Chondrocyte (in vitro differentiated cells): Measurements from ENCODE around the gene CYBRD1. TPM values are rescaled to one million over a fixed set of nuclear protein-coding genes. Genes with fewer than 3 reads are reported as not detected.
A peak's percentile ranks its signal among the peaks of the same experiment; 100 is the strongest.

Experiments
- DNase-seq: peaks from one replicate; pipeline ENCODE4 v3.0.0; 2021; ENCODE audit warnings: mixed read lengths, low spot score
- H3K27ac Mint-ChIP-seq: one replicate; pipeline ENCODE4 v1.8.0; 2021; ENCODE audit warnings: mild to moderate bottlenecking, moderate library complexity, mixed read lengths; ENCODE audit not compliant: unreplicated experiment
- H3K27me3 Mint-ChIP-seq: 2 replicates; pipeline ENCODE4 v1.8.0; 2021; ENCODE audit warnings: low read depth, mixed read lengths
- H3K36me3 Mint-ChIP-seq: 2 replicates; pipeline ENCODE4 v1.8.0; 2021; ENCODE audit warnings: low read depth, mixed read lengths
- H3K4me1 Mint-ChIP-seq: 2 replicates; pipeline ENCODE4 v1.8.0; 2021; ENCODE audit warnings: low read depth, mild to moderate bottlenecking, mixed read lengths
- H3K4me3 Mint-ChIP-seq: one replicate; pipeline ENCODE4 v1.8.0; 2021; ENCODE audit warnings: mild to moderate bottlenecking, moderate library complexity, mixed read lengths; ENCODE audit not compliant: unreplicated experiment
- H3K9me3 Mint-ChIP-seq: 2 replicates; pipeline ENCODE4 v1.8.0; 2021; ENCODE audit warnings: low read depth, mixed read lengths
- total RNA-seq: library from RNA; stranded (reverse); gene quantifications from 3 replicates; pipeline ENCODE4 v1.2.1, GENCODE V29; 2021
- TF ChIP-seq, protein P1 (sequence below): fragments of 200-600 bp; sonication (generic); IDR thresholded peaks from 2 replicates; pipeline ENCODE4 v1.5.0; 2021; ENCODE audit warnings: antibody characterized with exemption, mild to moderate bottlenecking, moderate library complexity

The CYBRD1 gene
- total RNA-seq, 1 donor from 2014 or later = 84.5 TPM

DNA sequence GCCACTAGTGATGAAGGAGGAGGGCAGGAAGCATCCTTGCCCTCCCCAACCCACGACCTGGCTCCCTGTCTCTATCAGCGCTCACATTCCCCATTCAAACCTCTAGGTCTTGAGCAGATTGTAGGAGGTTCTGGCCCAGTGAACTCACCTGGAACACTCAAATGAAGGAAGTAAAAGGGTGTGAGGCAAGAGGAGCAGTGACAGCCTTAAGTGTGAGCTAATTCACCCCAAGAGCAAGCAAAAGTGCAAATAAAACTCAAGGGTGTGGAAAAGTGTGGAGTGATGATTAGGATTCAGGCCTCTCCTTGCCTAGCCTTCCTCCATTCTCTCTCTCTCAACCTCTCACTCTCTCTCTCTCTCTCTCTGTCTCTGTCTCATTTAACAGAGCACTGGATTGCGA, 41.0 kb downstream of the CYBRD1 start:
- TF ChIP-seq, protein P1, sequence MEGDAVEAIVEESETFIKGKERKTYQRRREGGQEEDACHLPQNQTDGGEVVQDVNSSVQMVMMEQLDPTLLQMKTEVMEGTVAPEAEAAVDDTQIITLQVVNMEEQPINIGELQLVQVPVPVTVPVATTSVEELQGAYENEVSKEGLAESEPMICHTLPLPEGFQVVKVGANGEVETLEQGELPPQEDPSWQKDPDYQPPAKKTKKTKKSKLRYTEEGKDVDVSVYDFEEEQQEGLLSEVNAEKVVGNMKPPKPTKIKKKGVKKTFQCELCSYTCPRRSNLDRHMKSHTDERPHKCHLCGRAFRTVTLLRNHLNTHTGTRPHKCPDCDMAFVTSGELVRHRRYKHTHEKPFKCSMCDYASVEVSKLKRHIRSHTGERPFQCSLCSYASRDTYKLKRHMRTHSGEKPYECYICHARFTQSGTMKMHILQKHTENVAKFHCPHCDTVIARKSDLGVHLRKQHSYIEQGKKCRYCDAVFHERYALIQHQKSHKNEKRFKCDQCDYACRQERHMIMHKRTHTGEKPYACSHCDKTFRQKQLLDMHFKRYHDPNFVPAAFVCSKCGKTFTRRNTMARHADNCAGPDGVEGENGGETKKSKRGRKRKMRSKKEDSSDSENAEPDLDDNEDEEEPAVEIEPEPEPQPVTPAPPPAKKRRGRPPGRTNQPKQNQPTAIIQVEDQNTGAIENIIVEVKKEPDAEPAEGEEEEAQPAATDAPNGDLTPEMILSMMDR = no peak
- H3K27ac Mint-ChIP-seq = no peak overlapping the region
- DNase-seq = no peak

DNA sequence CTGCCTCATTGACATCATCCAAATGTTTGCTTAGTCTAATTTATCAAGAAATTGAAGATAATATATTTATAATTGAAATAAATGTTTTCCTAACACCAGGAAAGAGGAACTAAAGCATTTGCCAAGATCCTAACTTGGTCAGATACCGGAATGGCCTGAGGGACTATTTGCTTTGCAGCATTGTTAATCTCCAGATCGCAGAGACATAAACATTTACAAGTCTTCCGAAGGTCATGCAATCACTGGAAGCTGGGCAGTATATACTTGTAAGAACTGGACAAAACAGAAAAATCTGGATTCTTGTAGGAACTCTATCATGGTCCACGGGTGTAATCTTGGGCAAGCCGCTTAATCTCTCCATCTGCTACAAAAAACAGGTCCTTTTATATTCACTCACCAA, 42.2 kb downstream of the CYBRD1 start:
- DNase-seq = no peak
- no peaks in the 10 kb centered on the region for H3K36me3 Mint-ChIP-seq

More for the DNA sequence above, 41.0 kb downstream of the CYBRD1 start:
- Mint-ChIP-seq H3K36me3 (peaks cover 2% of the 10 kb centered on the region), H3K4me1 (no peaks in the 10 kb centered on the region), H3K27me3 (no peaks in the 10 kb centered on the region), H3K4me3 (no peak overlapping the region), H3K9me3 (no peaks in the 10 kb centered on the region)

DNA sequence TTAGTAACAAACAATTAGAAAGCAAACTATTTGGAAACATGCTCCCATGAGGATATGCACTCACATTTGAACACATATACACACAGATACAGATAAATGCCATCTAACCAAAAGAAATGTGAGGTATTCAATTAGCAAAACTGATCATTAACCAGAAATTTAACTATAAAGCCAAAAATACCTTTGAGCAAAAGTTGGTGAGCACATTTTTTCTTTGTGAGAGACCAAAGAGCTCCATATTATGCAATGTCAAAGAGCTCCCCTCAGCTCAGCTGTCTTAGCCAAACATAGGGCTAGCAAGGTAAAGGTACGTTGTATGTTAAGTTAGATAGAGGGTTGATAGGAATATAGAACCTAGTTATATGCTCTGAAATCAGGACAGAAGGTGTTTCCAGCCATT, 43.8 kb downstream of the CYBRD1 start:
- Mint-ChIP-seq H3K27me3 (no peaks in the 10 kb centered on the region), H3K4me1 (no peaks in the 10 kb centered on the region), H3K9me3 (no peaks in the 10 kb centered on the region), H3K36me3 (no peaks in the 10 kb centered on the region), H3K4me3 (no peak overlapping the region), H3K27ac (no peak overlapping the region)
- TF ChIP-seq, protein P1 = no peak
- no peak for DNase-seq

More for the DNA sequence above, 42.2 kb downstream of the CYBRD1 start:
- Mint-ChIP-seq H3K27ac (no peak overlapping the region), H3K9me3 (no peaks in the 10 kb centered on the region), H3K4me3 (no peak overlapping the region), H3K4me1 (no peaks in the 10 kb centered on the region), H3K27me3 (no peaks in the 10 kb centered on the region)
- TF ChIP-seq, protein P1 = no peak

DNA sequence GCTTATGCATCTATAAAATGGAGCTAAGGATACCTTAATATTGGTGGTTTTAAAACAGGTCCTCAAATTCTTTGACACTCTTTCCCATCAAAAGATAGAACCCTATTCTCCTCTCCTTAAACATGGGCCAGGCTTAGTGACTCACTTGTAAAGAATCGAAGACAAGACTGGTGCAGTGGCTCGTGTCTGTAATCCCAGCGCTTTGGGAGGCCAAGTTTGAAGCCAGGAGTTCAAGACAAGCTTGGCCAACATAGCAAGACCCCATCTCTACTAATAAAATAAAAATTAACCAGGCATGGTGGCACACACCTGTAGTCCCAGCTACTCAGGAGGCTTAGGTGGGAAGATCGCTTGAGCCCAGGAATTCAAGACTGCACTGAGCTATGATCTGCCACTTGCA, 44.5 kb downstream of the CYBRD1 start:
- Mint-ChIP-seq H3K36me3 (no peaks in the 10 kb centered on the region), H3K27ac (no peak overlapping the region), H3K4me1 (no peaks in the 10 kb centered on the region), H3K9me3 (no peaks in the 10 kb centered on the region), H3K4me3 (no peak overlapping the region), H3K27me3 (no peaks in the 10 kb centered on the region)
- no peak for DNase-seq
- TF ChIP-seq, protein P1 = no peak

DNA sequence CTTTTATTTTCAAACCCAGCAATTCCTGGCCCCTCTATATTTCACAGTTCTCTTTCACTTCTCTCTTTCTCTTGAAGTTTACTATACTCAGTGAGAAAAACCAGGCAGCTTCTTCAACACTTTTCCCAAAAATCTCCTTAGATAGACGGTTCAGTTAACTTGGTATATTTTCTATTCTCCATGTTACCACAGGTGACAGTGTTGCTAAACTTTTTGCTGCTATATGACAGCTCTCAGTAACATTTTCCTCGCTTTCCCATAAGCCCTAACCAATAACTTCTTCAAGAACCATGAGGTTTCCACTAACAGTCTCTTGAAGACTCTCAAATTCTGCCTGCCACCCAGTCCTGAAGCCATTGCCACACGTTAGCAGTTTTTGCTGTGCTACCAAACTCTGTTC, 45.8 kb downstream of the CYBRD1 start:
- no peak for DNase-seq
- H3K4me3 Mint-ChIP-seq = no peak overlapping the region
- H3K4me1 Mint-ChIP-seq = no peaks in the 10 kb centered on the region
- H3K27me3 Mint-ChIP-seq = peaks cover 2% of the 10 kb centered on the region
- TF ChIP-seq, protein P1 = peak; percentile 66
- H3K36me3 Mint-ChIP-seq = no peaks in the 10 kb centered on the region
- H3K9me3 Mint-ChIP-seq = no peaks in the 10 kb centered on the region
- no peak overlapping the region for H3K27ac Mint-ChIP-seq
